HepG2 (cell line): ENCODE data around the gene MAPK6. TPM values are rescaled to one million over a fixed set of nuclear protein-coding genes. Genes with fewer than 3 reads are reported as not detected.

Source experiments
- DBP ChIP-seq: sonication (generic); formaldehyde crosslinking; IDR thresholded peaks from 2 replicates; pipeline ENCODE4 v1.4.0; 2020; ENCODE audit warnings: missing genetic modification reagents; ENCODE audit errors: not compliant biosample characterization
- E2F2 ChIP-seq: sonication (generic); formaldehyde crosslinking; IDR thresholded peaks from 2 replicates; pipeline ENCODE4 v1.4.0; 2020; ENCODE audit warnings: missing genetic modification reagents, borderline replicate concordance
- GZF1 ChIP-seq: sonication (generic); formaldehyde crosslinking; IDR thresholded peaks from 2 replicates; pipeline ENCODE4 v1.5.1; 2020; ENCODE audit warnings: mild to moderate bottlenecking, missing genetic modification reagents
- NBN ChIP-seq: fragments of 450-650 bp; conservative IDR thresholded peaks from 2 replicates; pipeline ENCODE4 v1.6.1; 2017
- NCOA1 ChIP-seq: sonication (generic); formaldehyde crosslinking; IDR thresholded peaks from 2 replicates; pipeline ENCODE4 v1.9.0; 2021; ENCODE audit warnings: missing genetic modification reagents
- NFE2 ChIP-seq: sonication (generic); formaldehyde crosslinking; IDR thresholded peaks from 2 replicates; pipeline ENCODE4 v1.4.0; 2020; ENCODE audit warnings: missing genetic modification reagents
- NFIC ChIP-seq: IDR thresholded peaks from 2 replicates; pipeline ENCODE4 v1.6.1; 2012; ENCODE audit warnings: mild to moderate bottlenecking, low read length, inconsistent platforms
- PRPF4 ChIP-seq: fragments of 200-400 bp; formaldehyde crosslinking; IDR thresholded peaks from 2 replicates; pipeline ENCODE4 v1.6.1; 2016; ENCODE audit warnings: low read length, low read depth; ENCODE audit not compliant: poor library complexity, severe bottlenecking
- RBM39 ChIP-seq: fragments of 200-400 bp; formaldehyde crosslinking; IDR thresholded peaks from one replicate; pipeline ENCODE4 v1.6.1; 2018; ENCODE audit warnings: antibody characterized with exemption, mild to moderate bottlenecking, low read depth, low read length; ENCODE audit not compliant: poor library complexity, severe bottlenecking
- RELA ChIP-seq: sonication (generic); formaldehyde crosslinking; IDR thresholded peaks from 2 replicates; pipeline ENCODE4 v1.4.0; 2020; ENCODE audit warnings: missing genetic modification reagents
- RFX1 ChIP-seq: fragments of 450-650 bp; IDR thresholded peaks from 2 replicates; pipeline ENCODE4 v1.6.1; 2017
- SAFB2 ChIP-seq: sonication (generic); formaldehyde crosslinking; IDR thresholded peaks from 2 replicates; pipeline ENCODE4 v1.5.1; 2020; ENCODE audit warnings: missing genetic modification reagents, low read depth, mild to moderate bottlenecking, borderline replicate concordance
- SP140L ChIP-seq: sonication (generic); formaldehyde crosslinking; IDR thresholded peaks from 2 replicates; pipeline ENCODE4 v1.4.0; 2020; ENCODE audit warnings: missing genetic modification reagents, borderline replicate concordance
- STAT5B ChIP-seq: sonication (generic); formaldehyde crosslinking; IDR thresholded peaks from 2 replicates; pipeline ENCODE4 v1.4.0; 2020; ENCODE audit warnings: missing genetic modification reagents
- TCF7L2 ChIP-seq: IDR thresholded peaks from 2 replicates; pipeline ENCODE4 v1.6.1; 2011; ENCODE audit warnings: mild to moderate bottlenecking, low read depth, low read length, moderate library complexity
- ZBTB20 ChIP-seq: sonication (generic); formaldehyde crosslinking; IDR thresholded peaks from 2 replicates; pipeline ENCODE4 v1.8.1; 2023; ENCODE audit warnings: missing genetic modification reagents, low read depth, mild to moderate bottlenecking, borderline replicate concordance
- ZFP90 ChIP-seq: sonication (generic); formaldehyde crosslinking; IDR thresholded peaks from 2 replicates; pipeline ENCODE4 v1.8.0; 2022; ENCODE audit warnings: missing genetic modification reagents, mild to moderate bottlenecking, inconsistent platforms, borderline replicate concordance
- ZGPAT ChIP-seq: IDR thresholded peaks from 2 replicates; pipeline ENCODE4 v1.6.1; 2016; ENCODE audit warnings: mild to moderate bottlenecking
- ZNF138 ChIP-seq: sonication (generic); formaldehyde crosslinking; IDR thresholded peaks from 2 replicates; pipeline ENCODE4 v1.5.0; 2020; ENCODE audit warnings: mild to moderate bottlenecking, low read depth, missing genetic modification reagents
- ZNF280B ChIP-seq: sonication (generic); formaldehyde crosslinking; IDR thresholded peaks from 2 replicates; pipeline ENCODE4 v1.5.0; 2020; ENCODE audit warnings: missing genetic modification reagents, mild to moderate bottlenecking, borderline replicate concordance
- ZNF558 ChIP-seq: sonication (generic); formaldehyde crosslinking; IDR thresholded peaks from 2 replicates; pipeline ENCODE4 v1.9.0; 2022; ENCODE audit warnings: mild to moderate bottlenecking, missing genetic modification reagents, borderline replicate concordance
- ZNF572 ChIP-seq: sonication (generic); formaldehyde crosslinking; IDR thresholded peaks from 2 replicates; pipeline ENCODE4 v1.5.1; 2020; ENCODE audit warnings: mild to moderate bottlenecking, missing genetic modification reagents
- ZNF577 ChIP-seq: sonication (generic); formaldehyde crosslinking; IDR thresholded peaks from 2 replicates; pipeline ENCODE4 v1.4.0; 2020; ENCODE audit warnings: mild to moderate bottlenecking, low read depth, missing genetic modification reagents, borderline replicate concordance
- ZNF615 ChIP-seq: sonication (generic); formaldehyde crosslinking; IDR thresholded peaks from 2 replicates; pipeline ENCODE4 v1.5.0; 2020; ENCODE audit warnings: mild to moderate bottlenecking, missing genetic modification reagents, borderline replicate concordance
- ZNF672 ChIP-seq: sonication (generic); formaldehyde crosslinking; IDR thresholded peaks from 2 replicates; pipeline ENCODE4 v1.8.1; 2022; ENCODE audit warnings: missing genetic modification reagents
- ZNF883 ChIP-seq: sonication (generic); formaldehyde crosslinking; IDR thresholded peaks from 2 replicates; pipeline ENCODE4 v1.5.1; 2020; ENCODE audit warnings: mild to moderate bottlenecking, missing genetic modification reagents; ENCODE audit errors: not compliant biosample characterization
- polyA plus RNA-seq, 8 experiments: library from polyadenylated mRNA; depleted of rRNA in 3 of 8; stranded (reverse) in 7 of 8; unstranded in 1 of 8; fragments of >200 nt; fragmentation: Illumina TruSeq in 4 of 8; extraction: Trizol in 4 of 8; gene quantifications; 2 replicates each; pipeline versions ENCODE4 v1.2.1 to v1.2.3, GENCODE V29; 2011 to 2016; ENCODE audit warnings: low read depth in 4 of 8, missing spikeins in 1 of 8, mixed read lengths in 1 of 8; ENCODE audit not compliant: insufficient read depth in 1 of 8
- total RNA-seq, 5 experiments: library from RNA; depleted of rRNA; stranded (reverse); fragments of >200 nt; fragmentation: Illumina TruSeq; extraction: Trizol; gene quantifications; 2 replicates each; pipeline ENCODE4 v1.2.3, GENCODE V29; 2016; ENCODE audit warnings: low read depth in 1 of 5

MAPK6 gene
- total and polyA plus RNA-seq, 2 of the 13 experiments (the other 11 are each of a cell fraction or from before 2014, with no cell fraction given), result 89.5 to 99.7 TPM

- 0 out of 2 replicates have a peak, but pooled peaks have one; percentile 45 for TF ChIP-seq ZFP90 (CRISPR knock-in tag)
- no peak for TF ChIP-seq TCF7L2
- TF ChIP-seq E2F2, result no peak
- no peak for TF ChIP-seq ZNF572 (CRISPR knock-in tag)
- TF ChIP-seq ZNF138 (CRISPR knock-in tag), result no peak
- TF ChIP-seq SAFB2 (CRISPR knock-in tag), result no peak
- no peak for TF ChIP-seq RFX1
- TF ChIP-seq ZGPAT (CRISPR knock-in tag), result 0 out of 2 replicates have a peak, but pooled peaks have one; percentile 23
- no peak for TF ChIP-seq RELA
- TF ChIP-seq SP140L (CRISPR knock-in tag), result no peak
- TF ChIP-seq ZNF577, result no peak
- TF ChIP-seq ZNF558 (CRISPR knock-in tag), result no peak
- TF ChIP-seq STAT5B (CRISPR knock-in tag), result no peak
- TF ChIP-seq RBM39, result no peak
- no peak for TF ChIP-seq PRPF4
- TF ChIP-seq ZNF672 (CRISPR knock-in tag), result no peak
- peak; percentile 35 for TF ChIP-seq ZNF883 (CRISPR knock-in tag)
- TF ChIP-seq DBP (CRISPR knock-in tag), result no peak
- no peak for TF ChIP-seq NFE2 (CRISPR knock-in tag)
- TF ChIP-seq ZNF615 (CRISPR knock-in tag), result no peak
- no peak for TF ChIP-seq NBN
- no peak for TF ChIP-seq NFIC
- TF ChIP-seq GZF1 (CRISPR knock-in tag), result no peak
- no peak for TF ChIP-seq ZNF280B (CRISPR knock-in tag)
- 0 out of 2 replicates have a peak, but pooled peaks have one; percentile 53 for TF ChIP-seq NCOA1 (CRISPR knock-in tag)
- no peak for TF ChIP-seq ZBTB20
Measured at GRCh38 chr15:52078197-52078875, 59.3 kb downstream of the MAPK6 start (continued).
